SJCRH30 (cell line): ENCODE data around the gene PTPN9. TPM values are rescaled to one million over a fixed set of nuclear protein-coding genes. Genes with fewer than 3 reads are reported as not detected.

Experiments used
- DNase-seq, 2 experiments: peaks; one replicate each; pipeline ENCODE4 v3.0.0-alpha.2; 2015 to 2020
- H3K27ac ChIP-seq: fragments of 250-450 bp; sonication (Bioruptor Pico); 2 replicates; pipeline ENCODE4 v1.5.1; 2020; ENCODE audit warnings: mild to moderate bottlenecking, moderate library complexity
- H3K27me3 ChIP-seq: fragments of 250-450 bp; sonication (Bioruptor Pico); 2 replicates; pipeline ENCODE4 v1.5.1; 2020; ENCODE audit warnings: mild to moderate bottlenecking, moderate library complexity
- H3K36me3 ChIP-seq: fragments of 250-450 bp; sonication (Bioruptor Pico); 2 replicates; pipeline ENCODE4 v1.5.1; 2020; ENCODE audit warnings: mild to moderate bottlenecking, moderate library complexity
- H3K4me1 ChIP-seq: fragments of 250-450 bp; sonication (Bioruptor Pico); 2 replicates; pipeline ENCODE4 v1.5.1; 2020; ENCODE audit warnings: mild to moderate bottlenecking, moderate library complexity
- H3K4me3 ChIP-seq: fragments of 250-450 bp; sonication (Bioruptor Pico); 2 replicates; pipeline ENCODE4 v1.5.1; 2020; ENCODE audit warnings: mild to moderate bottlenecking, moderate library complexity
- H3K9me3 ChIP-seq: fragments of 250-450 bp; sonication (Bioruptor Pico); replicated peaks from 2 replicates; pipeline ENCODE4 v1.5.1; 2020; ENCODE audit warnings: mild to moderate bottlenecking, moderate library complexity
- total RNA-seq: library from RNA; depleted of rRNA; stranded (reverse); fragments of >200 nt; shearing (Covaris generic); gene quantifications from 2 replicates; pipeline ENCODE4 v1.2.3, GENCODE V29; 2014; rRNA removed

Gene PTPN9
- 22.0 and 22.5 TPM in 2 replicates for total RNA-seq

GRCh38 chr15:75578948-75579920, at the start of gene PTPN9:
TSS of gene PTPN9 (minus strand) at chr15:75579315. CDS start at chr15:75578776, 539 bp downstream.
- no peaks in the 10 kb centered on the region for H3K27me3 ChIP-seq
- peak; percentile 83 to 85 for DNase-seq
- H3K27ac ChIP-seq: peak within 1 kb of the TSS; percentile 63
- H3K36me3 ChIP-seq: peaks cover 4% of the 10 kb centered on the region; the same call in 1 of the 2 replicates
- peaks cover 6% of the 10 kb centered on the region; the same call in 1 of the 2 replicates for H3K4me1 ChIP-seq
- H3K9me3 ChIP-seq: no peaks in the 10 kb centered on the region
- H3K4me3 ChIP-seq: peak within 1 kb of the TSS; percentile 93

- Histone ChIP-seq H3K27me3 (no peaks in the 10 kb centered on the region), H3K4me3 (peak within 1 kb of the TSS; percentile 97), H3K9me3 (no peaks in the 10 kb centered on the region), H3K36me3 (no peaks in the 10 kb centered on the region), H3K4me1 (no peaks in the 10 kb centered on the region), H3K27ac (peak within 1 kb of the TSS; percentile 86)
- peak; percentile 96 to 98 for DNase-seq
These were observed 46.6 kb upstream of the PTPN9 start, which contains the start of gene SNUPN for GRCh38 chr15:75625542-75626347. TSS of gene SNUPN (minus strand) at chr15:75625725. CDS start at chr15:75621051, 4,674 bp downstream.

GRCh38 chr15:75622505-75622904, 43.4 kb upstream of the PTPN9 start:
- H3K27me3 ChIP-seq: no peaks in the 10 kb centered on the region
- H3K27ac ChIP-seq: no peak overlapping the region
- peaks cover 6% of the 10 kb centered on the region; the same call in 1 of the 2 replicates for H3K36me3 ChIP-seq
- H3K4me1 ChIP-seq: peaks cover 7% of the 10 kb centered on the region
- H3K4me3 ChIP-seq: no peak overlapping the region
- no peak for DNase-seq
- no peaks in the 10 kb centered on the region for H3K9me3 ChIP-seq

- H3K27me3 ChIP-seq: no peaks in the 10 kb centered on the region
- peak; percentile 33 to 61 for DNase-seq
- peaks cover 14% of the 10 kb centered on the region; the same call in 1 of the 2 replicates for H3K36me3 ChIP-seq
- no peaks in the 10 kb centered on the region for H3K9me3 ChIP-seq
- peak overlapping the region; percentile 32 for H3K4me3 ChIP-seq
- H3K4me1 ChIP-seq: peaks cover 7% of the 10 kb centered on the region
- peak overlapping the region; percentile 47 for H3K27ac ChIP-seq
These were observed 41.8 kb upstream of the PTPN9 start for GRCh38 chr15:75620841-75621391.

GRCh38 chr15:75620058-75620820, 41.1 kb upstream of the PTPN9 start:
- Histone ChIP-seq H3K9me3 (no peaks in the 10 kb centered on the region), H3K27ac (peak overlapping the region; percentile 47), H3K36me3 (peaks cover 16% of the 10 kb centered on the region), H3K27me3 (no peaks in the 10 kb centered on the region), H3K4me3 (peak overlapping the region; percentile 32), H3K4me1 (peaks cover 7% of the 10 kb centered on the region)
- DNase-seq: peak; percentile 44 to 68

- H3K4me3 ChIP-seq: no peak overlapping the region
- no peaks in the 10 kb centered on the region for H3K27me3 ChIP-seq
- H3K4me1 ChIP-seq: peaks cover 7% of the 10 kb centered on the region
- peaks cover 40% of the 10 kb centered on the region for H3K36me3 ChIP-seq
- peak; percentile 11 to 20 for DNase-seq
- no peaks in the 10 kb centered on the region for H3K9me3 ChIP-seq
- H3K27ac ChIP-seq: no peak overlapping the region
These were observed 37.7 kb upstream of the PTPN9 start for GRCh38 chr15:75616766-75617165.

GRCh38 chr15:75606711-75607699, 27.9 kb upstream of the PTPN9 start:
- no peak overlapping the region for H3K4me3 ChIP-seq
- H3K36me3 ChIP-seq: peaks cover 9% of the 10 kb centered on the region
- no peak for DNase-seq
- no peaks in the 10 kb centered on the region for H3K27me3 ChIP-seq
- no peaks in the 10 kb centered on the region for H3K4me1 ChIP-seq
- no peak overlapping the region for H3K27ac ChIP-seq
- no peaks in the 10 kb centered on the region for H3K9me3 ChIP-seq

- no peaks in the 10 kb centered on the region for H3K4me1 ChIP-seq
- no peaks in the 10 kb centered on the region for H3K27me3 ChIP-seq
- H3K36me3 ChIP-seq: peaks cover 10% of the 10 kb centered on the region
- H3K9me3 ChIP-seq: no peaks in the 10 kb centered on the region
- H3K27ac ChIP-seq: no peak overlapping the region
- H3K4me3 ChIP-seq: no peak overlapping the region
- DNase-seq: no peak
These were observed 26.9 kb upstream of the PTPN9 start for GRCh38 chr15:75606026-75606425.

- Histone ChIP-seq H3K36me3 (peaks cover 31% of the 10 kb centered on the region), H3K27ac (no peak overlapping the region)
- DNase-seq: no peak
These were observed 20.3 kb upstream of the PTPN9 start for GRCh38 chr15:75599401-75599800.

GRCh38 chr15:75598361-75598760, 19.2 kb upstream of the PTPN9 start:
- no peak for DNase-seq
- Histone ChIP-seq H3K36me3 (peaks cover 31% of the 10 kb centered on the region), H3K4me1 (no peaks in the 10 kb centered on the region), H3K27me3 (no peaks in the 10 kb centered on the region), H3K9me3 (no peaks in the 10 kb centered on the region), H3K4me3 (no peak overlapping the region), H3K27ac (no peak overlapping the region)

More at GRCh38 chr15:75599401-75599800, 20.3 kb upstream of the PTPN9 start:
- Histone ChIP-seq H3K4me3 (no peak overlapping the region), H3K4me1 (no peaks in the 10 kb centered on the region), H3K9me3 (no peaks in the 10 kb centered on the region), H3K27me3 (no peaks in the 10 kb centered on the region)

GRCh38 chr15:75597667-75598341, 18.7 kb upstream of the PTPN9 start:
- Histone ChIP-seq H3K27ac (no peak overlapping the region), H3K36me3 (peaks cover 31% of the 10 kb centered on the region), H3K4me1 (no peaks in the 10 kb centered on the region), H3K4me3 (no peak overlapping the region), H3K9me3 (no peaks in the 10 kb centered on the region), H3K27me3 (no peaks in the 10 kb centered on the region)
- DNase-seq: no peak

- Histone ChIP-seq H3K27ac (no peak overlapping the region), H3K9me3 (no peaks in the 10 kb centered on the region), H3K4me3 (no peak overlapping the region), H3K4me1 (no peaks in the 10 kb centered on the region), H3K27me3 (no peaks in the 10 kb centered on the region), H3K36me3 (peaks cover 31% of the 10 kb centered on the region)
- DNase-seq: no peak
These were observed 17.7 kb upstream of the PTPN9 start for GRCh38 chr15:75596703-75597345.
